EH (cell line): ENCODE results near the gene ZNF385A.

Experiments used
- DNase-seq: peaks from one replicate; pipeline ENCODE4 v3.0.0-alpha.2; 2015; ENCODE audit warnings: low read depth

ZNF385A gene

DNA sequence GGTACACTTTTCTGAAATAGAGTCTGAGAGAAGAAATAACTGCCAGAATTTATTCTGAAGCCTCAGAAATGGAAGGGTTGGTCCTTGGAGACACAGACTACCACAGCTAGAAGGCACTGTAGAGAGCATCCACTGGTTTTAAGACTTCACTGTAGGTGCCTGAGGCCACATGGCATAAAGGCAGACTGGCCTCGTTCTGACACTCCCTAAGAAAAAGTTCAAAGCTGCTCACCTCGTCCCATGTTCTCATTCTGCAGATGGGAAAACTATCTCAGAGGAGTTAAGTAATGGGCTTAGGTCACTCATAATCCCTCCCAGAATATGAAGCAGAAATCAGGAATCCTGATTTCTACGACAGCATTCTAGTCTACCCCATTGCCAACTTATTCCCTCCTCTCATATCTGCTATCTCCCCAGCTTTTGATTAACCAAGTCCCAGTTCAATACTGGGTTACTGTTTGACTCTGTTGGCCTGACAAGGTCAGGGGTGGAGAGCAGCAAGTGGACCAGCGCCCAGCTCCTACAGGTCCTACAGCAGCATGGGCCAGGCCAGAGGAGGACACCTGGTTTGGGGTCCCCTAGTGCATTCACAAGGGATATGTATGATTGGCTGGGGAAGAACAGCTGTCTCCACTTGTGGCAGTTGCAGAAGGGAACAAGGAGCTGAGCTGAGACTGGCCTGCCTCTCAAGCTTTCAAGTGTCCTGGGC, 30.8 kb upstream of the ZNF385A start:
- DNase-seq, result no peak

DNA sequence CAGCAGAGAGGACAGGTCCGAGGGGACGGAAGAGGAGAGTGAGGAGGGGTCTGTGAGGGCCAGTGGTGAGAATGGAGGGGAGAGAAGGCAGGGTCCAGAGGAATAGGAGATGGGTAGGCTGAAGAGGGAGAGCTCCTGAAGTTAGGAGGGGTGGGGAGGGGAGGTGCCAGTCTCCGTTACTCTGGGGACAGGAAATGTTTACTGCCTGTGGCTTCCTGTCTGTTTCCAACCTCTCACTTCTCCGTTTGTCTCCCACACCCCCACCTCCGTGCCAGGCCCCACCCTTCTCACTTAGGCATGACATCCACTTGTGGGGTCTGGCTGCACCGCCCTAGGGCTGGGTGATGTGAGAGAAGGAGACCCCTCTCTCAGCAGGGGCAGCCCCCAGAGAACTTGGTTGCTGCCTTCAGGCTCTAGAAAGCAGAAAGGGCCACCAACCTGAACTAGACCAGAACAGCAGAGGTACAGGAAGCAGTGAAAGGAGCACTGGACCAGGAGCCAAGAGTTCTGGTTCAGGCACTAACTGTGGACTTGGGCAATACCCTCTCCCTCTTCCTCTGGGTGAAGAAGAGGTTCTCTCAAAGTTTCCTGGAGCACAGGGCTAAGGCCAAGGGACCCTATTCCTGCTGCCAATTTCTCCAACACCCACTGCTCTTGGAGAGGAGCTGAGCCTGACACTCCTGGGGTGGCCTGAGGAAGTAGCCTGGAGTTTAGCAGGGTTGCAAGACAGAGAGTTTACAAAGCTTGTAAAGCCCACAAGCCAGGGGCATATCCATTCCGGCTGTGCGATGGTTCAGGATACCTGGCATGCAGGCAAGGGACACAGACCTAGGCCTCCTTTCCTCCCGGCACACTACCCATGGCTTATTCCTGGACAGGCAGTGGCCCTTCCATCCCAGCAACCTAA, 29.0 kb upstream of the ZNF385A start:
- peak; percentile 65 for DNase-seq

DNA sequence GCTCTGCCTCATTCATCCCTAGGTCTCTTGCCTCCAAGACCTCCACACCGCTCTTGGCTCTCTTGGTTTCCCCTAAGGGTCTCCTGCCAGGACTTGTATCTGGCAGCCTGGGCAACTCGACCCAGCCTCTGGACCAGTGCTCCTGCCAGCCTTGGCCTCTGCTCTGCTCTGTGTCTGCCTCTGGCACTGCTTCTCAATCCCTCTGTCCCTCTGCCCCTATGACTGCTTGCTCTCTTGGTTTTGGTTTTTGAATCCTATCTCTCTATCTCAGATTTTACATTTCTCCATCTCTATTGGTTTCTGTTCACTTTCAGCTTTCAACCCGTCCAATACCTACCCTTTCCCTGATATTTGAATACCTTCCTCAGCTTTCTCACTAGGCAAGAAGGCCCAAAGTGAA, 28.3 kb upstream of the ZNF385A start:
- DNase-seq, result no peak

DNA sequence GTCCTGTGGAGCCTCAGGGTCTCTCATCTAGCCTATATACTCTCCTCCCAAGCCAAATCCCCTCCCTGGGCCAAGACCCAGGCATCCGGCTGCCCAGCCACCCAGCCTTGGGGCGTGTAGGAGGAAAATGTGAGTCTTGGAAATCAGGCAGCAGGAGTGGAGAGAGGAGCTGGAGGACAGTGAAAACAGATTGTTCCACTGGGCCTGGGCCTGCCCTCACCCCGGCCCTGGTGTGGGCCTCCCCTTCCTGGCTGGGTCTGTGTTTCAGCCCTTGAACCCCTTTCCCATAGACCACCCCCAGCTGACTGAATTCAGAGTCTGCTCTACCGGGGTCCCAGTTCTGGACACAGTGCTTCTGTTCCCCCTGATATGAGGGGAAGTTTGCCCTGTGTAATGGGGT, 27.8 kb upstream of the ZNF385A start:
- DNase-seq, result no peak

DNA sequence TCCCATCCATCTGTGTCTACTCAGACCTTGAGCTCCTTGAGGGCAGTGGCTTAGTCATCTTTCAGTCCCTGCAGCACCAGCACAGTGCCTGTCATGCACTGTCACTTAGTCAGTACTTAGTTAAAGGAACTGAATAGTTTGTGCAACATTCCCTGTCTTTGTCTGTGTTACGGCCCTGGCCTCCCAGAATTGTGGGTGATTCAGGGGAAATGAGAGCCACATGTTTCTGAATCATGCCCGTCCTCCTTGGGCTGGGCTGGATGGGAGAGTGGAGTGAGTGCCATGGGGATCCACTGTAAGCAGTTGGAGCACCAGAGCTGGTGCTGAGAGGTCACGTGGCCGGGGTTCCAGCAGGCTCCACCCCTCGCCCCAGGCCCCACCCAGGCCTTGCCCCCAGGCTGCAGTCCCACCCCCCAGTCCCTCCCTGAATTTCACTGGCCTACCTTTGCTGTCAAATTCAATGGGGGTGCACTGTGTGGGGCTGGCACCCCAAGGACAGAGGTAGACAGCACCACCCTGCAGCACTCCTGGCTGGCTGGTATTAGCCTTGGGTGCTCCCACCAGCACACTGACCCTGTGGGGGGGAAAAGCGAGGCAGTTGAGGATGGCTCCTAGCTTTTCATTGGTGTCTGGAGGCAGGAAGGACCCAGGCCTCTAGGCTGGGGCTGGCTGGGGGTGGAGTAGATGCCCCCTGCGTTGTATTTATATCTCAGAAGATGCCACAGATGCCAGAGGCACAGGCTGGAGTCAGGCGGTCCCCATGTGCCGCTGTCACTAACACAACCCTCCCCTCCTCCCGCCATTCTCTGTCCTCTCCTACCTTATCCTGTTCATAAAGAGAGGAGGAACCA, 27.1 kb upstream of the ZNF385A start:
- peak; percentile 99 for DNase-seq

DNA sequence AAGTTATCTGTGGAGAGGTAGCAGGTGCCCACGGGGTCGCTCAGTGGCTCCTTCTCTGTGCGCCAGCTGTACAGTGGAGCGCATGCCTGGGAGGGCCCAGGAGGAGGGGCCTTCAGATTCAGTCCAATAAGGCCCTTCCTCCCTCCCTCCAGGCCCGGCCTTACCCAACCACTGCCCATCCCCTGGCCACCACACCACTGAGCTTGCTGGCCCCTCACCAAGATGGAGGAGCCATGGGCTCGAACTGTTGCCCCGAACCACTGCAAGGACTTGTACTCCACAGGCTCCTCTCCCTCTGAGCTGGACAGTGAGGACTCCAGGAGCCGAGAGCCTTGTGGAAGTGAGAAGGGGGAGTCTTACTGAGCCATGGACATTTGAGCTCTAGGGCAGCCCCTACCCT, 24.7 kb upstream of the ZNF385A start:
- DNase-seq, result no peak

DNA sequence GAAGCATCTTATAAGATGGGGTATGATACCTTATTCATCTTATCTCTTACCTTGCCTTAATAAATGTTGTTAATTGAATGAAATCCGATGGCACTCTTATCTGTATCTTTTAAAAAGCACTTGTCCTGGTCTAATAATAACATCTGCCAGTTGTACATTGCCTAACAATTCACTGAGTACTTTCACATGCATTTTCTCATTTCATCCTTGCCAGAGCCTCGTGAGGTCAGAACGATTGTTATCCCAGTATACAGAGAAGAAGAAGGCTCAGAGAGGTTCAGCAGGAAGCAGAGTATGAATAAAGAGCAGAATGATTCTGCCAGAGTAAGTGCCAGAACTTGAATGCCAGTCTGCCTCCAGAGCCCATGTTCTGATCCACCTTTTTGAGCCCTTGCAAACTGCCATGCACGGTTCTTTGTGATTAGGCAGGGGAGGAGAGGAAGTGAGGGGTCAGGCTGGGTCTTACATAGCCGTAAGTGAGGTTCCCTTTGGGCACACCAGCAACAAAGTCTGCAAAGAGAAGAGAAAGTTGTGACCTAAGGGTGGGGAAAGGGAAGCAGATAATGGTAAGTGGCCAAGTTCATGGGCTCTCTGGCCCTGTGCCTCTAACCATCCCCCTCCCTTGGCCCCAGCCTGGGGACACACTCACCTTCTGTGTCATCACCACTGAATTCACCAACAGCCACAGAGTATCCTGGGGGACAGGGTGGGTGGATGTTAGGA, 22.8 kb upstream of the ZNF385A start:
- DNase-seq, result no peak

DNA sequence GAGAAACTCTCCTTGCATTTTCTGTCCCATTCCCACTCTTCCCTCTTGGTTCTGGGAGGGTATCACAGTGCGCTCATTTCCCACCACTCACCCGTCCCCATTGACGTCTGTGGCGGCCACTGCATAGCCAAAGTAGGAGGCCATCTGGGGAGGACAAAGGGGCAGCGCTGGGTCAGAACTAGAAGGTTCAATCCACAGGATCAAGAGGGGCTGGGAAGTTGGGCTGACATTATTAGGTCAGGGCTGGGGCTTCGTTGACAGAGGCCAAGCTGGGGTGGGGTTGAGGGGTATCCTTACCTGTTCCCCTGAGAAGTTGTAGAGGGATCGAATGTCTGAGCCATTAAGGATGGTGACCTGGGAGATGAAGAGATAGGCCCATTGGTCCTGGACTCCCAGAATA, 21.0 kb upstream of the ZNF385A start:
- DNase-seq, result no peak

DNA sequence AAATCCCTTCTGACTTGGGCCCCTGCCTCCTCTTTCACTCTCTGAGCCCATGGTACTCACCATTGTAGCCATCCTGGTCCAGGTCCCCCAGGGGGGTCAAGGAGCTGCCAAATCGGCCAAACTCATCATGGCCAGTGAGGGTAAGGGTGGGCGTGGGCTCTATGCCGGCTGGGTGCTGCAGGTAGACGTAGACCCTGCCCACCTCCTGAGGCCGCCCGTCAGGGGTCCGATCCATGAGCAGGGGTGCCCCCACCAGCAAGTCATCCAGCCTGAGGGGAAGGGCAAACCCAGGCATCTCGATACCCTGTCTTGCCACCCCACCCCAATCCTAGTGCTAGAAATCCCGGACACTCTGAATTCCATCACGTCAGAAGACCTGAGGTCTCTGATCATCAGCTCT, 20.6 kb upstream of the ZNF385A start:
- no peak for DNase-seq

DNA sequence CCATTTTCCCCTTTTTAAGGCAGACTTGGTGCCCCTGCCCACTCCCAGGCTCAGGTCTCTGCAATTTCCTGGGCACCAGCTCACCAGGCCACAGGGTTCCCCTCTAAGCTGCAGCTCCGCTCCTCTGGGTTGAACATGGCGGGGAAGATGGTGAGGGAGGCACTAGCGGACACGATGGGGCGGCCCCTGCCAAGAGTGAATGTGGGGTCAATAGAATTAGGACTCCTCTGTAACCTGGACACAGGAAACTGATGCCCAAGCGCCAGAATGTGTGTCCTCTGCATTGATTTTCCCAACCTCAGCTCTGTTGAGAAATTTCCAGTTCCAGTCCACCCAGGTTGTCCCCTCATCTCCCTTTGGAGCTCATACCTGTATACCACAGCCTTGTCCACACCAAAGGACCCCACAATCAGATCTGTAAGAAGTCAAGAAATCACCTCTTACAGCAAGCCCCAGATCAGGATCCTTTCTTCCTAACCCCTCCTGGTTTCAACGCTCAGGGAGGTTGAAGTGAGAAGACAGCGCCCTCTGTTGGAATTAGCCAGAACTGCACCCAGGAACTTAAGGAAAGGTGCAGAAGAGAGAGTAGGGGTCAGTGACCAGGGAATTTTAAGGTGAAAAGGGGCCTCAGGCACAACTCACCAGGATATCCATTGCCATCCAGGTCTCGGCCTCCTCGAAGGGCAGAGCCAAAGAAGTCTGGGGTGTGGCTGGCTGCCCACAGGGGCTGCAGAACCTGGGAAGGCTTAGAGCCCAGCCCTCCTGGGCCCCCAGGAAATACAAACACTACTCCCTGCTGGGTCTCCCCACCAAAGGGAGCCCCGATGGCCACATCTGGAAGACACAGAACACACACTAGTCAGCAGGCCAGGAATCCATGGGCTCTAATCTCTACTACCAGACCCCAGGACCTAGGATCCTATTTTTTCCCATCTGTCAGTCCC, 19.8 kb upstream of the ZNF385A start:
- DNase-seq, result peak; percentile 56

DNA sequence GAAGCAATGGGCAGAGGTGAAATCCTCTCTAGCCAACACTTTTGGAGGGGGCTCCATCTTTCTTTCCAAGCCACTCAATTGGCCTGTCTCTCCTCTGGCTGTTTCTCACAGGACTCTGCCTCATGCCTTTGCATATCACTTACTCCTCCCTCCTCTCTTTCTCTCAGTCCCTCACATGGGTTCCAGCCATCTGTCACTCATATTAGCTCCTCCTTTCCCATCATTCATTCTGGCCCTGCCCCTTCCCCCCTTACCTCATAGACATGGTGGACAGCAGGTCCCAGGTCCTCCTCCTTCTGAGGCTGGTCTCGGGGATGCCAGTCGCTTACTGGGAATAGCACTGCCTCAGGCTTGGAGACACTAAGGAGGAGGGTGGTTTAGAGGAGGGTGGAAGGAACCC, 16.6 kb upstream of the ZNF385A start:
- DNase-seq, result no peak

DNA sequence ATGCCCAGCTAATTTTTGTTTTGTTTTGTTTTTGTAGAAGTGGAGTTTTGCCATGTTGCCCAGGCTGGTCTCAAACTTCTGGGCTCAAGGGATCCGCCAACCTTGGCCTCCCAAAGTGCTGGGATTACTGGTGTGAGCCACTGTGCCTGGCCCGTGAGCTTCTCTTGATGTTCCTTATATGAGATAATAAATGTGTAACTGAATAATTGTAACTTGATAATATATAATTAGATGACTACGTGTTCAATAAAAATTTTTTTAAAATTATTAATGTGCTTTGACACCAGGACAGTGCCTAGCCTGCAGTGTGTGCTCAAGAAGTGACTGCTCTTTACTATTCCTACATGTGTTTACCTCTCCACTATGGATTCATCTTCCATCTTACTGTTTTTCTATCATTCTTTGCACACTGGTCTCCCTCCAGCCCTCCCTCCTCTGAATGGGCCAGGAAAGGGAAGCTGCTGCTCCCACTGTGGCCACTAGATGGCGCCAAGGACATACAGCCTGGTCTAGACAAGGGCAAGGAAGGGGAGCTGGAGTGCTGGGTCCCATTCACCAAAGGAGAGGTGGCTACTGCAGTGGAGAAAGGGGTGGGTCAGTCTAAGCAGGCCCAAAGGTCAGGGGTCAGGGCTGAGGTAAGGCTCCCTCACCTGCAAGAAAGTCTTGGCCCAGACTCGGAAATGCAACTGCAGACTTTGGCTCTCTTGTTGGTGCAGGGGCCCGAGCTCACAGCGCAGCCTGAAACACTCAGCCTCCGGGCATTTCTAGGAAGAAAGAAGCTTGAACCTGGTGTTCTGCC, 14.7 kb upstream of the ZNF385A start:
- DNase-seq, result peak; percentile 88

DNA sequence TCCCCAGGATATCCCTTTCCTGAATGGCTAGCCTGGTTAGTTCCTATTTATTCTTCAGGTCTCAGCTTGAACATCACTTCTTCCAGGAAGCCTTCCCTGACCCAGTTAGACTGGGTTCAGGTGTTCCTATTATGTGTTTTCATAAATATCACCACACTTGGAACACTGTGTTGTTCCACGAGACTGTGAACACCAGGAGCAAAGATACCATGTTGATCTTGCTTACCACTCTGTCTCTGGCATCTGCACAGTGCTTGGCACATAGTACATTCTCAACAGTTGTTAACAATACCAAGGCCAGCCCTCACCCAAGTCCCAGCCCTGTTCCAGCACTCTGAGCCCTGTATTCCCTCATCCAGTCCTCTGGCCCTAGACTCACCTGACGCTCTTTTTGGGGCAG, 13.7 kb upstream of the ZNF385A start:
- no peak for DNase-seq

DNA sequence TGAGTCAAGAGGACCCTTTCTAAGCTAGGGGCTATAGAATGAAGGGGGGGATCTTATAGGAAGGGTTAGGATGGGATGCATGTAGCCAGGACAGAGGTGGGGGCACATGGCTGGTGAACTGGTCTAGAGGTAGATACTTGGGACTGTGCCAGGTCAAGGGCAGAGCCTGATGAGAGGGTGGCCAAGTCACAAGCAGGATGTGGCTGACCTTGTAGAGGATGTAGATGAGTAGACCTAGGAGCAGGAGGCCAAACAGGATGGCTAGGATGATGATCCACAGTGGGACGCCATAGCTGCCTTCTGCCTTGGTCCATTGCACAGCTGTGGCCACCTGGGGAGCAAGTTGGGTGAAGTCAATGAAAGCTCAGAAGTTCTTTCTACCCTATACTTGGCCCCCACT, 12.6 kb upstream of the ZNF385A start:
- no peak for DNase-seq

DNA sequence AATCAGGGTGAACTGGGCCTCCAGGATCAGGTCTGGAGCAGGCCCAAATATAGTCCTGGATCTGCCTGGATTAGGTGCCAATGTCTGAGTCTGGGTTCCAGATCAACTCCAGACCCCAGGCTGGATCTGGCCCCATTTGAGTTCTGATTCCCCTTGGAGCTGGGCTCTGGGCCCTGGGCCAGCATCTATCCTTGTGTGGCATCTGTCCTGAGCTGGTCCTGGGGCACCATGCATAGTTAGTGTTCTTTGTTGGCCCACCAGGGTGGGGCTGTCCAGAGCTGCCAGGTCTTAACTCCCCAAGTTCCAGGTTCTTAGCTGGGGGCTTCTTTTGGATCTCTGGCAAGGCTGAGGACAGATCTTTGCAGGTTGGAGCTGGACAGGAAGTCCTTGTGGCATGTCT, 11.0 kb upstream of the ZNF385A start:
- no peak for DNase-seq

DNA sequence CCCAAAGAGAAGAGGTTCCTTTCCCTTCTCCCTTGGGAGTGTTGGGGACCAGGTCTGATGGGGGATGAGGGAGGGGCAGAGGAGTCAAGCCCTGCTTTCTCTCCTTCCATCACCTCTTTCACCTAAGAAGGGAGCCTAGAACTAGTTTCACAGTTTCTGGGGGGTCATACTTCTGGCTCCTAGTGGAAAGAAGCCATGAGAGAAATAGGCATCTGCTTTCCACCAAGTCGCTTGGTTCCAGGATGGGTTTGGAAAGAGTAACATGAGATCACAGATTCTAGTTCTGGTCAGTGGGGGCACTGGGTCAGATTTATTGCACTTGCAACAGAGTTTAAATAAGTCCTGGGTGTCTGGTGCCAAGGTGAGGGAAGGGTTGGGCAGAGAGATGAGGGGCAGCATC, 10.5 kb upstream of the ZNF385A start:
- DNase-seq, result no peak

DNA sequence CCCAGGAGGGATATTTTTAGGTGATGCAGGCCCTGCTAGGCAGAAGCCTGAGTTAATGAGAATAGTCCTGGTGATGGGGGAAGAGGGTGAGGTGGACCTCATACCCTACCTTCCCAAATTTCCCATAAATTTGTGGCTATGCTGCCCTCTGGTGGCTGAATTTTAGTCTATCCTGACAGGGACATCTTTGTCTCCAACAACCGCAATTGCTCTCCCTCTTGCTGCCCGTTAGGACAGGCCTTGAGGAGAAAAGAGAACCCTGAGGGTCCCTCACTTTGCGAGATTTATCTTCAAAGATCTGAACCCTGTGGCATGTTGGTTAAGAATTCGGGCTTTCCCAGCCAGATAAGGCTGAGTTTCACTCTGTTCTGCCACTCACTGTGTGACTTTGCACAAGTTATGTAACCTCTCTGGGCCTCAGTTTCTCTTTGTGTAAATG, 9.8 kb upstream of the ZNF385A start:
- peak; percentile 67 for DNase-seq

DNA sequence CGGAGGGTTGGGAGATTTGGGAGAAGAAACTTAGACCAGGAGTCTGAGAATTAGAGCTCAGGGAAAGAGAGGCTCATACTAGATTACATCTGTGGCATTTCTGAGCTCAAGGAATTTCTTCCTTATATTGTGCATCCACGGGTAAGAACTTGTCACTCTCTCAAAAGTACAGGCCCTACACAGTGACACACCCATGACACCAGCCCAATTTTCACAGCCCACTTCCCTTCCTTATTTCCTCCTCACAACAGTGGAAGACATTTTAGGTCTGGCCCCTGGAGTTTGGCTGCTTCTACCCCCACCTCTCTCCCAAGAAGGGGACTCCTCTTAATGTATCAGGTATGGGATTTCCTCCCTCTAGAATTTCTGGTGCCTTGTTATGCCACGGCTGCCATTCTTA, 9.2 kb upstream of the ZNF385A start:
- DNase-seq, result no peak

DNA sequence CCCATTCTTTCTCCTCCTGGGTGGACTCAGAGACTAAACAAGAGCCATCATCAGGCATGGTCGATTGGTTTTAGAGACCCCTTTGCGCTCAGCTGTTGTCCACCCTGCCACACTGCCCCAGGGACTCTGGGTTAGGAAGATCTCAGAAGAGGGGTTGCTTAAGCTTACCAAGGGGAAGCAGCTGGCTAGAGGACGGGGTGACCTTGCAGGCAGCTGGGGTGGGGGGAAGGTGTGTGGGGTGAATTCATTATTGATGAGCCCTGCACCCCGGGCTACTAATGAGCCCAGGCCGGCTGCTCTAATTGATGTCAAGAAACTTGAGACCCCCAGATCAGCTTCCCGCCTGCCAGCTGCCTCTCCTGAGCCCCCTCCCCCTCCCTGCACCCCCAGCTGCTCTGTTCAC, 8.7 kb upstream of the ZNF385A start:
- no peak for DNase-seq
